C4-2B (cell line): ENCODE measurements around the gene GHRL.

ENCODE experiments used
- CTCF ChIP-seq: fragments of 450-650 bp; conservative IDR thresholded peaks from 2 replicates; pipeline ENCODE4 v1.5.1; 2017; ENCODE audit warnings: mild to moderate bottlenecking
- ZFX ChIP-seq: fragments of 450-650 bp; IDR thresholded peaks from 2 replicates; pipeline ENCODE4 v1.6.1; 2017

GRCh38 chr3:10303105-10303504 lies 10.4 kb upstream of the GHRL start:
- no peak for TF ChIP-seq ZFX
- TF ChIP-seq CTCF = no peak
